ENCODE data around the gene ZNF354B. TPM values are rescaled to one million over a fixed set of nuclear protein-coding genes. Genes with fewer than 3 reads are reported as not detected.

ZNF354B gene
- total and polyA plus RNA-seq, 2 of the 13 experiments (the other 11 are each of a cell fraction or from before 2014, with no cell fraction given) = 7.8 to 10.3 TPM

- TF ChIP-seq PCBP2 (optimal IDR thresholded peaks at IDR 0.05; ENCODE audit: low read depth, low read length, poor library complexity, severe bottlenecking) (no peak), SP2 (CRISPR knock-in tag; IDR thresholded peaks at IDR 0.05) (peak; percentile 21; the same call in 1 of the 2 replicates), KMT2B (CRISPR knock-in tag; IDR thresholded peaks at IDR 0.05) (peak; percentile 83), MZF1 (CRISPR knock-in tag; IDR thresholded peaks at IDR 0.05; ENCODE audit: borderline replicate concordance) (no peak), ZBTB10 (CRISPR knock-in tag; IDR thresholded peaks at IDR 0.05; ENCODE audit: borderline replicate concordance) (peak; percentile 86), NR0B2 (CRISPR knock-in tag; IDR thresholded peaks at IDR 0.05) (peak; percentile 89), NR2F1 (CRISPR knock-in tag; IDR thresholded peaks at IDR 0.05) (no peak), ATF7-NPFF (CRISPR knock-in tag; IDR thresholded peaks at IDR 0.05; ENCODE audit: low read depth) (peak; percentile 71; the same call in 1 of the 2 replicates), ZHX2 (IDR thresholded peaks at IDR 0.05; ENCODE audit: low read depth) (peak; percentile 47; the same call in 1 of the 2 replicates), ZHX2 (CRISPR knock-in tag; IDR thresholded peaks at IDR 0.05; ENCODE audit: borderline replicate concordance) (no peak), TIGD3 (CRISPR knock-in tag; IDR thresholded peaks at IDR 0.05; ENCODE audit: borderline replicate concordance) (no peak), CREB1 (IDR thresholded peaks at IDR 0.05) (0 out of 2 replicates have a peak, but pooled peaks have one; percentile 36), CREB1 (CRISPR knock-in tag; IDR thresholded peaks at IDR 0.05) (peak; percentile 67), KDM5B (CRISPR knock-in tag; IDR thresholded peaks at IDR 0.05; ENCODE audit: borderline replicate concordance) (peak; percentile 71; the same call in 1 of the 2 replicates), ZNF205 (CRISPR knock-in tag; IDR thresholded peaks at IDR 0.05) (peak; percentile 81), ZNF550 (CRISPR knock-in tag; IDR thresholded peaks at IDR 0.05; ENCODE audit: borderline replicate concordance) (0 out of 2 replicates have a peak, but pooled peaks have one; percentile 53), MEIS2 (CRISPR knock-in tag; IDR thresholded peaks at IDR 0.05) (no peak)
Measured at GRCh38 chr5:178859625-178860521, at the start of gene ZNF354B (continued).

All from HepG2 (cell line).